GM12878 (cell line): ENCODE measurements around the gene ZC3H10. TPM values are rescaled to one million over a fixed set of nuclear protein-coding genes. Genes with fewer than 3 reads are reported as not detected.

Experiments
- ATF3 ChIP-seq: IDR thresholded peaks from 2 replicates; pipeline ENCODE4 v1.6.1; 2011; ENCODE audit warnings: low read depth, mild to moderate bottlenecking, low read length, moderate library complexity, borderline replicate concordance; ENCODE audit errors: extremely low read depth
- CUX1 ChIP-seq: IDR thresholded peaks from 2 replicates; pipeline ENCODE4 v1.6.1; 2012; ENCODE audit warnings: improper control_type of control experiment, low read depth, low read length; ENCODE audit not compliant: insufficient replicate concordance
- E2F8 ChIP-seq: fragments of 450-650 bp; IDR thresholded peaks from 2 replicates; pipeline ENCODE4 v1.6.1; 2018; ENCODE audit warnings: mild to moderate bottlenecking, low read depth, moderate library complexity; ENCODE audit not compliant: partially characterized antibody
- ETV6 ChIP-seq, 2 experiments: fragments of 450-650 bp in 1 of 2; IDR thresholded peaks in 1 of 2; conservative IDR thresholded peaks in 1 of 2; 2 replicates each; pipeline ENCODE4 v1.6.1; 2014; ENCODE audit warnings: antibody characterized with exemption in 1 of 2, borderline replicate concordance in 1 of 2, low read depth in 1 of 2, mild to moderate bottlenecking in 1 of 2, moderate library complexity in 1 of 2
- MLLT1 ChIP-seq: fragments of 450-650 bp; IDR thresholded peaks from 2 replicates; pipeline ENCODE4 v1.6.1; 2016; ENCODE audit warnings: mild to moderate bottlenecking
- NR2C2 ChIP-seq: IDR thresholded peaks from 2 replicates; pipeline ENCODE4 v1.6.1; 2011; ENCODE audit warnings: borderline replicate concordance, low read depth; ENCODE audit not compliant: control insufficient read depth, insufficient read length
- PAX5 ChIP-seq: IDR thresholded peaks from 2 replicates; pipeline ENCODE4 v1.6.1; 2011; ENCODE audit warnings: low read depth, low read length, borderline replicate concordance
- SKIL ChIP-seq: fragments of 450-650 bp; IDR thresholded peaks from 2 replicates; pipeline ENCODE4 v1.6.1; 2017; ENCODE audit warnings: mild to moderate bottlenecking, low read depth, inconsistent platforms; ENCODE audit not compliant: poor library complexity, severe bottlenecking
- STAT3 ChIP-seq: IDR thresholded peaks from 2 replicates; pipeline ENCODE4 v1.6.1; 2011; ENCODE audit warnings: low read depth, low read length, improper control_type of control experiment
- polyA plus RNA-seq, 11 experiments: library from polyadenylated mRNA; depleted of rRNA in 4 of 11; unstranded in 6 of 11; stranded (reverse) in 5 of 11; fragments of >200 nt; fragmentation: Nextera tagmentation in 4 of 11; fragmentation: Illumina TruSeq in 1 of 11; extraction: Ambion mirVana in 4 of 11; extraction: Trizol in 1 of 11; gene quantifications; 1 replicate in 1 of 11; 2 replicates in 10 of 11; pipeline versions ENCODE4 v1.2.1 to v1.2.3, GENCODE V29; 2011 to 2016; ENCODE audit warnings: inconsistent platforms in 2 of 11, missing spikeins in 2 of 11, low read depth in 1 of 11
- total RNA-seq, 4 experiments: library from RNA; depleted of rRNA in 3 of 4; stranded (reverse); fragments of >200 nt in 3 of 4; fragmentation: Illumina TruSeq in 1 of 4; extraction: Trizol in 1 of 4; gene quantifications; 2 replicates each; pipeline versions ENCODE4 v1.2.1 to v1.2.3, GENCODE V29; 2013 to 2021

Gene ZC3H10
- total and polyA plus RNA-seq, 10 of the 15 experiments (the other 5 are each of a cell fraction or from before 2014, with no cell fraction given): 0.56 to 6.4 (median 3.7) TPM

GRCh38 chr12:56127888-56128669, 10.0 kb downstream of the ZC3H10 start, which contains the start of gene ESYT1 (continued):
- TF ChIP-seq MLLT1 (0 out of 2 replicates have a peak, but pooled peaks have one; percentile 32), ETV6 (conservative IDR thresholded peaks at IDR 0.05 in 1 of 2, IDR thresholded peaks at IDR 0.05 in 1 of 2; ENCODE audit: borderline replicate concordance in 1 of 2, low read depth in 1 of 2) (no peak), PAX5 (no peak; the same call in 1 of the 2 replicates), ATF3 (no peak), CUX1 (no peak), E2F8 (peak; percentile 99), NR2C2 (no peak), SKIL (no peak), STAT3 (no peak)
